ENCODE results near the gene ABCE1. TPM values are rescaled to one million over a fixed set of nuclear protein-coding genes. Genes with fewer than 3 reads are reported as not detected.

ABCE1 gene
- total and polyA plus RNA-seq, 2 donors from 2014 or later = 14.8 to 46.4 TPM

DNA sequence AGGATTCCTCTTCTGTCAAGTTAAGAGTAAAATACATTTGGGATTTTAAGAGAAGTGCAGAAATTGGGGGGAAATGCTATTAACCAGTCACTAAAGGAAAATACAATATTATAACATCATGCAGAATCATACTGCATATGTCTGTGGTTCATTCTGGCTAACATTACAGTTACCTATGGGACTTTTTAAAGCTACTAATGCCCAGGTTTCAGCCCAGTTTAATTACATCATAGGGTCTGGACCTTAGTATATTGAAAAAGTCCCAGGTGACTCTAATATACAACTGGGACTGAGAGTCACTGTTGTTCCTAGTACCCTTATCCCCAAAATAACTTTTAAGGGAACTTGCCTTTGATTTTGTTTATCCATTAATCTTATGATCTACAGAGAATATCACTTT lies 10.0 kb downstream of the ABCE1 start:
- H3K9ac ChIP-seq (ENCODE audit: low read length in 3 of 3) = no peak overlapping the region
- TF ChIP-seq, protein P1, sequence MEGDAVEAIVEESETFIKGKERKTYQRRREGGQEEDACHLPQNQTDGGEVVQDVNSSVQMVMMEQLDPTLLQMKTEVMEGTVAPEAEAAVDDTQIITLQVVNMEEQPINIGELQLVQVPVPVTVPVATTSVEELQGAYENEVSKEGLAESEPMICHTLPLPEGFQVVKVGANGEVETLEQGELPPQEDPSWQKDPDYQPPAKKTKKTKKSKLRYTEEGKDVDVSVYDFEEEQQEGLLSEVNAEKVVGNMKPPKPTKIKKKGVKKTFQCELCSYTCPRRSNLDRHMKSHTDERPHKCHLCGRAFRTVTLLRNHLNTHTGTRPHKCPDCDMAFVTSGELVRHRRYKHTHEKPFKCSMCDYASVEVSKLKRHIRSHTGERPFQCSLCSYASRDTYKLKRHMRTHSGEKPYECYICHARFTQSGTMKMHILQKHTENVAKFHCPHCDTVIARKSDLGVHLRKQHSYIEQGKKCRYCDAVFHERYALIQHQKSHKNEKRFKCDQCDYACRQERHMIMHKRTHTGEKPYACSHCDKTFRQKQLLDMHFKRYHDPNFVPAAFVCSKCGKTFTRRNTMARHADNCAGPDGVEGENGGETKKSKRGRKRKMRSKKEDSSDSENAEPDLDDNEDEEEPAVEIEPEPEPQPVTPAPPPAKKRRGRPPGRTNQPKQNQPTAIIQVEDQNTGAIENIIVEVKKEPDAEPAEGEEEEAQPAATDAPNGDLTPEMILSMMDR (IDR thresholded peaks at IDR 0.05; ENCODE audit: borderline replicate concordance, extremely low read depth, insufficient read depth) = no peak
- no peaks in the 10 kb centered on the region for H3K4me1 ChIP-seq (ENCODE audit: control insufficient read depth in 2 of 3, insufficient read depth in 2 of 3, low read depth in 1 of 3, low read length in 3 of 3)
- FAIRE-seq (no peak), DNase-seq (no peak)
- no peak overlapping the region for H3K4me3 ChIP-seq (ENCODE audit: low read length in 3 of 3)
- intact Hi-C loops (cut with DNase I) = no loop called here
- H3K27ac ChIP-seq (ENCODE audit: low read depth in 2 of 2, low read length in 2 of 2) = no peak overlapping the region
- H3K27me3 ChIP-seq (ENCODE audit: control insufficient read depth, insufficient read depth, low read length) = no peaks in the 10 kb centered on the region
- no peaks in the 10 kb centered on the region for H3K9me3 ChIP-seq (ENCODE audit: control insufficient read depth in 2 of 3, insufficient read depth in 1 of 3, low read length in 3 of 3)
- H3K36me3 ChIP-seq (ENCODE audit: control insufficient read depth in 2 of 3, insufficient read depth in 3 of 3, low read length in 3 of 3) = peaks cover 11 to 50% (median 17%) of the 10 kb centered on the region in 3 donors

DNA sequence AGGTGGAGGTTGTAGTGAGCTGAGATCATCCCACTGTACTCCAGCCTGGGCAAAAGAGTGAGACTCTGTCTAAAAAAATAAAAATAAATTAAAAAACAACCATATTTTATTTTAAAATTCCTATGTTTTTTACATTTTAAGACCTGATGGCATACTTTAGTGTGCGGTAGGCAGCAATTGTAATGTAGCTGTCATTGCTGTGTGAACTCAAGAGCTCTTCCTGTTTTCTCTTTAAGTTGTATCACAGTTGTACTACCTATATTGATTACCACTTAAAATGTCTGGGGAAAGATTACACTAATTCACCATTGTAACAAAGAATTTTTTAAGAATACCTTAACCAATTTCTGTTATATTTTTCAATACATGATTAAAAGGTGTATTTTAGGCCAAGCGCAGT lies 27.3 kb downstream of the ABCE1 start:
- Histone ChIP-seq H3K4me3 (ENCODE audit: low read length in 3 of 3) (no peak overlapping the region), H3K36me3 (ENCODE audit: control insufficient read depth in 2 of 3, insufficient read depth in 3 of 3, low read length in 3 of 3) (peaks cover 9 to 17% (median 13%) of the 10 kb centered on the region in 3 donors), H3K9me3 (ENCODE audit: control insufficient read depth in 2 of 3, insufficient read depth in 1 of 3, low read length in 3 of 3) (no peaks in the 10 kb centered on the region), H3K4me1 (ENCODE audit: control insufficient read depth in 2 of 3, insufficient read depth in 2 of 3, low read depth in 1 of 3, low read length in 3 of 3) (no peaks in the 10 kb centered on the region), H3K9ac (ENCODE audit: low read length in 3 of 3) (no peak overlapping the region), H3K27ac (ENCODE audit: low read depth in 2 of 2, low read length in 2 of 2) (no peak overlapping the region), H3K27me3 (ENCODE audit: control insufficient read depth, insufficient read depth, low read length) (no peaks in the 10 kb centered on the region)
- DNase-seq (no peak), FAIRE-seq (no peak)
- intact Hi-C loops (cut with DNase I) = no loop called here
- TF ChIP-seq, protein P1 (IDR thresholded peaks at IDR 0.05; ENCODE audit: borderline replicate concordance, extremely low read depth, insufficient read depth) = no peak

DNA sequence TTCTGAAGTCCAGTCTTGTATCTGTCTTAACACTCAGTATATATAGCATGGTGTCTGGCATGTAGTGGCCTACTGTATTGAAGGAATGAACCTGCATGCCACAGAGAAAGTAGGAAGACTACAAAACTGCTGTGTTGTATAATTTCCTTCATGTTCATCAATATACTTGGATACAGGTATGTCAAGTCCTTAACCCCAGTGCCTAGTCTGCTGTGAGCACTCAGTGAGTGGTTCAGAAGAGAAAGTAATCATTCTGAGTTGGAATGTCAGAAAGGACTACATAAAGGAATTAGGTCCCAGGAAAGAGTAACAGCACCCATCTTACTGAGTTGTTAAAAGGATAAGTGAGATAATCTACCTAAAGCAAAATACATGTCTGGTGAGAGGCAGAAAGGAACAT lies 32.0 kb downstream of the ABCE1 start:
- TF ChIP-seq, protein P1 (IDR thresholded peaks at IDR 0.05; ENCODE audit: borderline replicate concordance, extremely low read depth, insufficient read depth) = no peak
- no peak overlapping the region for H3K27ac ChIP-seq (ENCODE audit: low read depth in 2 of 2, low read length in 2 of 2)
- intact Hi-C loops (cut with DNase I) = no loop called here
- DNase-seq (no peak), FAIRE-seq (no peak)
- peaks cover 4% of the 10 kb centered on the region in 3 donors for H3K36me3 ChIP-seq (ENCODE audit: control insufficient read depth in 2 of 3, insufficient read depth in 3 of 3, low read length in 3 of 3)
- no peak overlapping the region for H3K9ac ChIP-seq (ENCODE audit: low read length in 3 of 3)
- H3K27me3 ChIP-seq (ENCODE audit: control insufficient read depth, insufficient read depth, low read length) = no peaks in the 10 kb centered on the region
- H3K9me3 ChIP-seq (ENCODE audit: control insufficient read depth in 2 of 3, insufficient read depth in 1 of 3, low read length in 3 of 3) = no peaks in the 10 kb centered on the region
- H3K4me3 ChIP-seq (ENCODE audit: low read length in 3 of 3) = no peak overlapping the region
- no peaks in the 10 kb centered on the region for H3K4me1 ChIP-seq (ENCODE audit: control insufficient read depth in 2 of 3, insufficient read depth in 2 of 3, low read depth in 1 of 3, low read length in 3 of 3)

DNA sequence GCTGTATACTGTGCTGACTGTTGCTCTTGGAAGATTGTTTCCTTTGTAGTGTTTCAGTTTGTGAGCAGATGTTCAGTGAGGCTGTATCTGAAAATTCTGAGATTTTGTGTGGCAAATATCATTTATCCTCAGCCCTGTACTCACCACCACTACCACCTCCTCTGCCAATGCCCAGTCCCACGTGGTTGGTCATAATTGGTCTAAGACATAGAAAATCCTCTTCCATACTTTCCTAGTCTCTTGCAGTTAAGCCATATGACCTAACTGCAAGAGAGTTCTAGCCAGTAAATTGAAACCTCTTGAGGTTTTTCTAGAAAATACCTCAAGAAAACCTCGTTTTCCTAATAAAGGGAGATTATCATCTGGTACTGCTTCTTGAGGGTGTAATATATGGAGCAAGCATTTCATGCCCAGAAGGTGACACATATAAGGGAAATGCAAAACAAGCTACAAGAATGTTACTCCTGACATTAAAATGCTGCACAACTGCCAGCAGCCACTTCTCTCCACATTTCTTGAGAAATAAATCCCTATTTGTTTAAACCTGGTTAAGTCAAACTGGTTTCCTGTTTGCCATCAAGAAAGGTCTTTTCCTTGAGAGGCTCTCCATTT lies 32.8 kb downstream of the ABCE1 start:
- H3K9ac ChIP-seq (ENCODE audit: low read length in 3 of 3) = no peak overlapping the region
- intact Hi-C loops (cut with DNase I) = no loop called here
- H3K27ac ChIP-seq (ENCODE audit: low read depth in 2 of 2, low read length in 2 of 2) = no peak overlapping the region
- peaks cover 0 to 2% (median 2%) of the 10 kb centered on the region in 3 donors for H3K36me3 ChIP-seq (ENCODE audit: control insufficient read depth in 2 of 3, insufficient read depth in 3 of 3, low read length in 3 of 3)
- FAIRE-seq = no peak
- no peak for DNase-seq
- H3K4me1 ChIP-seq (ENCODE audit: control insufficient read depth in 2 of 3, insufficient read depth in 2 of 3, low read depth in 1 of 3, low read length in 3 of 3) = no peaks in the 10 kb centered on the region
- H3K9me3 ChIP-seq (ENCODE audit: control insufficient read depth in 2 of 3, insufficient read depth in 1 of 3, low read length in 3 of 3) = no peaks in the 10 kb centered on the region
- no peak overlapping the region for H3K4me3 ChIP-seq (ENCODE audit: low read length in 3 of 3)
- H3K27me3 ChIP-seq (ENCODE audit: control insufficient read depth, insufficient read depth, low read length) = no peaks in the 10 kb centered on the region
- TF ChIP-seq, protein P1 (IDR thresholded peaks at IDR 0.05; ENCODE audit: borderline replicate concordance, extremely low read depth, insufficient read depth) = no peak
